Neural progenitor cell (in vitro differentiated cells): Measurements from ENCODE around the gene PATJ. TPM values are rescaled to one million over a fixed set of nuclear protein-coding genes. Genes with fewer than 3 reads are reported as not detected.
A peak's percentile ranks its signal among the peaks of the same experiment; 100 is the strongest.
"Not testable (repeated sequence)": the region's sequence is repeated elsewhere in the genome, so short reads cannot be mapped to it uniquely, and the experiment has no call there.

Experiments used
- DNase-seq: peaks from one replicate; pipeline ENCODE4 v3.0.0-alpha.2; 2016; ENCODE audit warnings: low spot score
- H2AFZ ChIP-seq: fragments of 200-600 bp; sonication (generic); replicated peaks from 2 replicates; pipeline ENCODE4 v1.6.1; 2016; ENCODE audit warnings: antibody characterized with exemption
- H3F3A ChIP-seq: fragments of 200-600 bp; sonication (generic); 2 replicates; pipeline ENCODE4 v1.6.1; 2016; ENCODE audit warnings: antibody characterized with exemption, low read depth
- H3K27ac ChIP-seq: fragments of 200-600 bp; sonication (generic); 2 replicates; pipeline ENCODE4 v1.5.1; 2016; ENCODE audit warnings: mild to moderate bottlenecking
- H3K27me3 ChIP-seq: fragments of 200-600 bp; sonication (generic); 2 replicates; pipeline ENCODE4 v1.6.1; 2016; ENCODE audit warnings: mild to moderate bottlenecking, moderate library complexity
- H3K36me3 ChIP-seq: fragments of 200-600 bp; sonication (generic); 2 replicates; pipeline ENCODE4 v1.5.1; 2016
- H3K4me1 ChIP-seq: fragments of 200-600 bp; sonication (generic); 2 replicates; pipeline ENCODE4 v1.6.1; 2016; ENCODE audit warnings: mixed run types
- H3K4me2 ChIP-seq: fragments of 200-600 bp; sonication (generic); 2 replicates; pipeline ENCODE4 v1.6.1; 2016
- H3K4me3 ChIP-seq: fragments of 200-600 bp; sonication (generic); 2 replicates; pipeline ENCODE4 v1.5.1; 2016
- H3K79me2 ChIP-seq: fragments of 200-600 bp; sonication (generic); 2 replicates; pipeline ENCODE4 v1.6.1; 2016; ENCODE audit warnings: low read depth
- H3K9ac ChIP-seq: fragments of 200-600 bp; sonication (generic); 2 replicates; pipeline ENCODE4 v1.6.1; 2016
- H3K9me3 ChIP-seq: fragments of 200-600 bp; sonication (generic); 2 replicates; pipeline ENCODE4 v1.5.1; 2016; ENCODE audit warnings: low read depth
- H4K20me1 ChIP-seq: fragments of 200-600 bp; sonication (generic); 2 replicates; pipeline ENCODE4 v1.6.1; 2016; ENCODE audit warnings: low read depth
- H3K27ac Mint-ChIP-seq: 3 replicates; pipeline ENCODE4 v1.8.0; 2021; ENCODE audit warnings: mixed read lengths
- H3K27me3 Mint-ChIP-seq: 2 replicates; pipeline ENCODE4 v1.8.0; 2022; ENCODE audit warnings: low read depth, mild to moderate bottlenecking, inconsistent platforms, moderate library complexity, mixed read lengths; ENCODE audit not compliant: insufficient read depth
- H3K36me3 Mint-ChIP-seq: 3 replicates; pipeline ENCODE4 v1.8.0; 2021; ENCODE audit warnings: mixed read lengths
- H3K4me1 Mint-ChIP-seq: 3 replicates; pipeline ENCODE4 v1.8.0; 2021; ENCODE audit warnings: mixed read lengths
- H3K4me3 Mint-ChIP-seq: 3 replicates; pipeline ENCODE4 v1.8.0; 2021; ENCODE audit warnings: mild to moderate bottlenecking, moderate library complexity, mixed read lengths
- H3K9me3 Mint-ChIP-seq: 3 replicates; pipeline ENCODE4 v1.8.0; 2020; ENCODE audit warnings: mixed read lengths
- EZH2 ChIP-seq: fragments of 200-600 bp; sonication (generic); IDR thresholded peaks from 2 replicates; pipeline ENCODE4 v1.6.1; 2017; ENCODE audit warnings: antibody characterized with exemption, mild to moderate bottlenecking, moderate library complexity
- EZH2phosphoT487 ChIP-seq: fragments of 200-600 bp; sonication (generic); IDR thresholded peaks from 2 replicates; pipeline ENCODE4 v1.6.1; 2017; ENCODE audit warnings: antibody characterized with exemption
- total RNA-seq: library from RNA; depleted of rRNA; stranded (reverse); fragments of >200 nt; gene quantifications from 2 replicates; pipeline ENCODE4 v1.2.3, GENCODE V29; 2015; ENCODE audit warnings: low replicate concordance
- TF ChIP-seq, protein P1 (sequence below): fragments of 200-600 bp; sonication (generic); IDR thresholded peaks from 2 replicates; pipeline ENCODE4 v1.5.1; 2017; ENCODE audit warnings: antibody characterized with exemption, mild to moderate bottlenecking

Gene PATJ
- total RNA-seq, 1 donor from 2014 or later = 24.8 TPM

DNA sequence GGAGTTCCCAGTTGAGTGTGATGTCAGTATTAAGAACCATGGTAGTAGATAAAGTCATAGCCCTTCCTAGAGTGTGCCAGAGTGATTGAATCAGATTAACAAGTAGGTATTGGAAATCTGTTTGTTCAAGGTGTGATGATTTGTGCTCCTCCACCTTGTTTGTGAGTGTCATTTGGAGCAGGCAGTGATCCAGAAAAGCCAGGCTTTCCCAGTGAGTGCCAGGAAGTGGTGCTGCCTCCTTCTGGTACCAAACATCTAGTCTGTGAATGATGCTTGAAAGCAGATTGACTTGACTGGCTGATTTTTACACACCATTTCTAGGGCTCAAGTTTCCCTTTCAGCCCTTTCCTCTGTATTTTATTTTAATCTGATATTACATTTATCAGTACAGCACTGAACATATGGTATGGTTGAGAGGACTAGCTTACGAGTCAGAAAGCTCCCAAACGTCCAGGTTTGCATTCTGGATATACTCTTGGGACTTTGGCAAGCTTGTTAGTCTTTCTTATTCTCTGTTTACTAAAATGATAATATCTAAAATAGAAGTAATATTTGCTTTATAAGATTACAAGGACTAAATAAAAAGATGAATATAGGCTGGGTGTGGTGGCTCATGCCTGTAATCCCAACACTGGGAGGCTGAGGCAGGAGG lies 100.7 kb downstream of the PATJ start:
- H3K79me2 ChIP-seq = no peaks in the 10 kb centered on the region

DNA sequence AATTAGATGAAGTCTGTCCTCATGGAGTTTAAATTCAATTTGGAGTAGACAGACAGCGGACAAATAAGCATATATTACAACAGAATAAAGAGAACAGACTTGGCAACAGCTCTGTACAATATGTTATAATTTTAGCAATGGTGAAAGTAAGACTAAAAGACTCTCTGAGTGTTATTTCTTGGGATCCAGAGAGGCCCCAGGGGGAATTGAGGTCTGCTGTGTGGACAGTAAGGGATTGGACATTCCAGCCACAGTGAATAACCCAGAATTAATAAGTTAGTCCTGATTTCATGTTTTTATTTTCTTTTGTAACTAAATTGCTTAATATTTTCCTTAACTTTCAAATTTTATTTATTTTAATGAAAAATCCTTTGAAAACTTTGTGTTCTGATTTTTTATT lies 101.7 kb downstream of the PATJ start:
- H3K27ac ChIP-seq = no peak overlapping the region
- no peak overlapping the region for H3K4me2 ChIP-seq
- TF ChIP-seq, protein P1, sequence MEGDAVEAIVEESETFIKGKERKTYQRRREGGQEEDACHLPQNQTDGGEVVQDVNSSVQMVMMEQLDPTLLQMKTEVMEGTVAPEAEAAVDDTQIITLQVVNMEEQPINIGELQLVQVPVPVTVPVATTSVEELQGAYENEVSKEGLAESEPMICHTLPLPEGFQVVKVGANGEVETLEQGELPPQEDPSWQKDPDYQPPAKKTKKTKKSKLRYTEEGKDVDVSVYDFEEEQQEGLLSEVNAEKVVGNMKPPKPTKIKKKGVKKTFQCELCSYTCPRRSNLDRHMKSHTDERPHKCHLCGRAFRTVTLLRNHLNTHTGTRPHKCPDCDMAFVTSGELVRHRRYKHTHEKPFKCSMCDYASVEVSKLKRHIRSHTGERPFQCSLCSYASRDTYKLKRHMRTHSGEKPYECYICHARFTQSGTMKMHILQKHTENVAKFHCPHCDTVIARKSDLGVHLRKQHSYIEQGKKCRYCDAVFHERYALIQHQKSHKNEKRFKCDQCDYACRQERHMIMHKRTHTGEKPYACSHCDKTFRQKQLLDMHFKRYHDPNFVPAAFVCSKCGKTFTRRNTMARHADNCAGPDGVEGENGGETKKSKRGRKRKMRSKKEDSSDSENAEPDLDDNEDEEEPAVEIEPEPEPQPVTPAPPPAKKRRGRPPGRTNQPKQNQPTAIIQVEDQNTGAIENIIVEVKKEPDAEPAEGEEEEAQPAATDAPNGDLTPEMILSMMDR = no peak
- TF ChIP-seq EZH2 = no peak
- no peak for TF ChIP-seq EZH2phosphoT487
- no peak for DNase-seq
- Mint-ChIP-seq H3K4me1 (peaks cover 33% of the 10 kb centered on the region), H3K4me3 (no peak overlapping the region), H3K9me3 (no peaks in the 10 kb centered on the region), H3K27me3 (no peaks in the 10 kb centered on the region), H3K36me3 (peaks cover 3% of the 10 kb centered on the region), H3K27ac (no peak overlapping the region)
- H3K4me3 ChIP-seq = no peak overlapping the region
- no peaks in the 10 kb centered on the region for H3K79me2 ChIP-seq
- H3F3A ChIP-seq = peaks cover 12% of the 10 kb centered on the region
- peaks cover 4% of the 10 kb centered on the region for H3K4me1 ChIP-seq
- H3K36me3 ChIP-seq = no peaks in the 10 kb centered on the region
- H3K9me3 ChIP-seq = no peaks in the 10 kb centered on the region
- H3K27me3 ChIP-seq = no peaks in the 10 kb centered on the region
- no peak overlapping the region for H3K9ac ChIP-seq
- no peak overlapping the region for H2AFZ ChIP-seq
- H4K20me1 ChIP-seq = no peaks in the 10 kb centered on the region

More for the DNA sequence above, 100.7 kb downstream of the PATJ start:
- no peaks in the 10 kb centered on the region for H3K27me3 ChIP-seq
- no peak overlapping the region for H3K4me3 Mint-ChIP-seq
- no peak overlapping the region for H3K4me2 ChIP-seq
- H3K27me3 Mint-ChIP-seq = no peaks in the 10 kb centered on the region
- H3K4me3 ChIP-seq = no peak overlapping the region
- H2AFZ ChIP-seq = no peak overlapping the region
- peaks cover 33% of the 10 kb centered on the region for H3K4me1 Mint-ChIP-seq
- TF ChIP-seq EZH2phosphoT487 = no peak
- TF ChIP-seq, protein P1 = peak; percentile 31
- peak; percentile 23 for DNase-seq
- no peaks in the 10 kb centered on the region for H3K9me3 Mint-ChIP-seq
- H3F3A ChIP-seq = peaks cover 12% of the 10 kb centered on the region
- no peaks in the 10 kb centered on the region for H3K36me3 ChIP-seq
- no peak overlapping the region for H3K27ac ChIP-seq
- H4K20me1 ChIP-seq = no peaks in the 10 kb centered on the region
- H3K27ac Mint-ChIP-seq = no peak overlapping the region
- peaks cover 4% of the 10 kb centered on the region for H3K4me1 ChIP-seq
- no peaks in the 10 kb centered on the region for H3K9me3 ChIP-seq
- peaks cover 3% of the 10 kb centered on the region for H3K36me3 Mint-ChIP-seq
- H3K9ac ChIP-seq = no peak overlapping the region

DNA sequence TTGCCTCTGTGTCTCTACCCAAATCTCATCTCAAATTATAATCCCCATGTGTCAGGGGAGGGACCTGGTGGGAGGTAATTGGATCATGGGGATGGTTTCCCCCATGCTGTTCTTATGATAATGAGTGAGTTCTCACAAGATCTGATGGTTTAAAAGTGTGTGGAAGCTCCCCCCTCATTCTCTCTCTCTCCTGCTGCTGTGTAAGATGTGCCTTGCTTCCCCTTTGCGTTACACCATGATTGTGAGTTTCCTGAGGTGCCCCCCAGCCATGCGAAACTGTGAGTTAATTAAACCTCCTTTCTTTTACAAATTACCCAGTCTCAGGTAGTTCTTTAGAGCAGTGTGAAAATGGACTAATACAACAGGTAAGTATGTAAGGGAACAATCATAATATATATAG lies 102.4 kb downstream of the PATJ start:
- not testable (repeated sequence) for DNase-seq

GRCh38 chr1:61851235-61851634 lies 109.0 kb downstream of the PATJ start:
- H3K9me3 Mint-ChIP-seq = no peaks in the 10 kb centered on the region
- peak overlapping the region; percentile 36 for H3K27ac Mint-ChIP-seq
- TF ChIP-seq EZH2phosphoT487 (no peak), EZH2 (no peak)
- TF ChIP-seq, protein P1 = no peak

More for the DNA sequence above, 102.4 kb downstream of the PATJ start:
- not testable (repeated sequence) for H3K9me3 ChIP-seq, H2AFZ ChIP-seq, H3K27me3 ChIP-seq, H3K36me3 Mint-ChIP-seq, H3K27ac ChIP-seq, H3K4me2 ChIP-seq, H3K4me3 Mint-ChIP-seq, H3K79me2 ChIP-seq, H4K20me1 ChIP-seq, H3K27ac Mint-ChIP-seq, H3K4me3 ChIP-seq, H3K27me3 Mint-ChIP-seq, H3K4me1 ChIP-seq, H3K9ac ChIP-seq, H3K36me3 ChIP-seq, H3K9me3 Mint-ChIP-seq
- peaks cover 31% of the 10 kb centered on the region for H3K4me1 Mint-ChIP-seq
- H3F3A ChIP-seq = peaks cover 12% of the 10 kb centered on the region

More at GRCh38 chr1:61851235-61851634, 109.0 kb downstream of the PATJ start:
- peaks cover 7% of the 10 kb centered on the region for H3K4me1 ChIP-seq
- H3K27ac ChIP-seq = no peak overlapping the region
- H2AFZ ChIP-seq = no peak overlapping the region
- no peaks in the 10 kb centered on the region for H3K9me3 ChIP-seq
- Mint-ChIP-seq H3K27me3 (no peaks in the 10 kb centered on the region), H3K4me3 (no peak overlapping the region), H3K4me1 (peaks cover 30% of the 10 kb centered on the region), H3K36me3 (no peaks in the 10 kb centered on the region)
- no peak overlapping the region for H3K9ac ChIP-seq
- H3K36me3 ChIP-seq = no peaks in the 10 kb centered on the region
- DNase-seq = no peak
- no peaks in the 10 kb centered on the region for H3K27me3 ChIP-seq
- H4K20me1 ChIP-seq = no peaks in the 10 kb centered on the region
- no peak overlapping the region for H3K4me2 ChIP-seq
- H3K4me3 ChIP-seq = no peak overlapping the region
- H3F3A ChIP-seq = no peaks in the 10 kb centered on the region
- no peaks in the 10 kb centered on the region for H3K79me2 ChIP-seq
